HG03108 (cell line): ENCODE results near the gene CTNNA1.
"Not testable (repeated sequence)": the region's sequence is repeated elsewhere in the genome, so short reads cannot be mapped to it uniquely, and the experiment has no call there.

Experiments used
- ATAC-seq: cut with Tn5 transposase; IDR thresholded peaks from one replicate; pipeline ENCODE4 v1.9.1; 2021; ENCODE audit warnings: moderate library complexity; ENCODE audit not compliant: unreplicated experiment

The CTNNA1 gene

DNA sequence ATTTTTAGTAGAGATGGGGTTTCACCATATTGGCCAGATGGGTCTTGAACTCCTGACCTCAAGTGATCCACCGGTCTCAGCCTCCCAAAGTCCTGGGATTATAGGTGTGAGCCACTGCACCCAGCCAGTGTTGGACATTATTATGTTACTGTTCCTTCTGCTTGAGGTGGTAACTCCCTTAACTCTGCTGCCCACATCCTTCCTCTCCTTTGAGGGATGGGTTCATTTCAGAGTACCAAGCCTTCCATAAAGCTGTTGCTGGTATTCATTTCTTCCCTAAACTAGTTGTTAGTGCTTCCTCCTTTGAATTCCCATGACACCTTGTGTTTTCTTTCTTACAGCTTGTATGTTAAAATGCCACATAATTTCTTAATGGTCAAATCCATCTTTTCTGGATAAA, 54.0 kb downstream of the CTNNA1 start:
- ATAC-seq: no peak

DNA sequence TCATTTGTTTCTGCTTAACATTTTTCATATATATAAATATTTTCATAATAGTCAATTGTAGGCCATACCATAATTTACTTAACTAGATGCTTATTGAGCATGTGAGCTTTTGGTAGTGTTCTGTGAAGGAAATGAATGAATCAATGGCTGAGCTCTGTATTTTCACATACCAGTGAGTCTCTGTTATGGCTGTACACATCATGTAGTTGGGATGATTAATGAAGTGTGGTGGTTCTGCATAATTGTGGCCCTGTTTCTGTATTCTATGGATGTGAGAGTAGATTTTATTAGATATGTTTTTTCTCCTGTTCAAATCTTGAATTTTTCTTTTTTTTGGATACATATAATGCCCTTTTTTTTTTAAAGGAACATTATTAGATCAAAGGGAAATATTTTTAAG, 56.2 kb downstream of the CTNNA1 start:
- ATAC-seq: no peak

DNA sequence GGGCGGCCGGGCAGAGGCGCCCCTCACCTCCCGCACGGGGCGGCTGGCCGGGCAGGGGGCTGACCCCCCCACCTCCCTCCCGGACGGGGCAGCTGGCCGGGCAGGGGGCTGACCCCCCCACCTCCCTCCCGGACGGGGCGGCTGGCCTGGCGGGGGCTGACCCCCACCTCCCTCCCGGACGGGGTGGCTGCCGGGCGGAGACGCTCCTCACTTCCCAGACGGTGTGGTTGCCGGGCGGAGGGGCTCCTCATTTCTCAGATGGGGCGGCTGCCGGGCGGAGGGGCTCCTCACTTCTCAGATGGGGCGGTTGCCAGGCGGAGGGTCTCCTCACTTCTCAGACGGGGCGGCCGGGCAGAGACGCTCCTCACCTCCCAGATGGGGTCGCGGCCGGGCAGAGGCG, 57.6 kb downstream of the CTNNA1 start:
- not testable (repeated sequence) for ATAC-seq

DNA sequence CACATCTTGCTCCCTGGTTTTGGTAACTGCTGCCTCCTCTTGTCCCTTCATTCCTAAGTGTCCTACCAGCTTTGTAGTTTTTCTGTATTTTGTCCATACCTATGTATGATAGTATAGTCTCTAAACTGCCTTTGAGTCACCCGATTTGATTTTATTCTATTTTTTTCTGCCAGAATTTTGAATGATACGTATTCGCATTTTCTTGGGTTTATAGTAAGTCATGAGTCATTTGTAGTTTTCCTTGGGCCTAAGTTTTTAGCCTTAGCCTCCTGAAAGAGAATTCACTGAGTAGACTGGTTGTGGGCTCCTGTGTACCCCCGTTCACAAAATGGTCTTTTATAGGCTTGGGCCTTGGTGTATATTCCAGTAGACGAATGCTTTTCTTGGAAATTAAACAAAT, 62.3 kb downstream of the CTNNA1 start:
- no peak for ATAC-seq

DNA sequence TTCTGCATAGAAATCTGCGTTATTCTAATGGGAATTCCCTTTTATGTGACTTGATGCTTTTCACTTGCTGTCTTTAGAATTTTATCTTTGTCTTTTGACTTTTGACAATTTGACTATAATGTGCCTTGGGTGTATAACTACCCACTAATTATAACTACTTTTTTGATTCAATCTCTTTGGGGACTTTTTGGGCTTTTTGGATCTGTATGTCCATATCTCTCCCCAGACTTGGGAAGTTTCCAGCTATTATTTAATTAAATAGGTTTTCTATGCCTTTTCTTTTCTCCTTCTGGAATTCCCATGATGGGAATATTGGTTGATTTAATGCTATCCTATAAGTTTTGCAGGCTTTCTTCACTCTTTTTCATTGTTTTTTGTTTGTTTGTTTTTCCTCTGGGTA, 64.0 kb downstream of the CTNNA1 start:
- ATAC-seq: no peak

DNA sequence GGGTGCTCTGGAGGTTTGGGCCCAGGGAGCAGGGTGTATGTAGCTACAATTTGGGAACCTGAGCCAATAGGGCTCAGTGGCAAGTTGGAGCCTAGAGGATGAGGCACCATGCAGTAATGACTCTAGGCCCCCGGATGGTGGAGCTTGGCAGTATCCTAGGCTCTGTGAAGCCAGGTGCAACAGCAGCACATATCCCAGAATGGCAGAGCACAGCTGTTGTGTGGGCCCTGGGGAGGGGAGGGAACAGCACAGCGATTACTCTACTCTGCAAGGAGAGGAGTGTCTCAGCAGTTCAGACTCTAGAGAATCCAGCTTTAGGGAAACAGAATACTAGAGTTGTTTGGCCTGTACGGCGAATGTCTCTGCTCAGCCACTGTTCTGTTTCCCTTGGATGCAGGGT, 65.9 kb downstream of the CTNNA1 start:
- no peak for ATAC-seq

DNA sequence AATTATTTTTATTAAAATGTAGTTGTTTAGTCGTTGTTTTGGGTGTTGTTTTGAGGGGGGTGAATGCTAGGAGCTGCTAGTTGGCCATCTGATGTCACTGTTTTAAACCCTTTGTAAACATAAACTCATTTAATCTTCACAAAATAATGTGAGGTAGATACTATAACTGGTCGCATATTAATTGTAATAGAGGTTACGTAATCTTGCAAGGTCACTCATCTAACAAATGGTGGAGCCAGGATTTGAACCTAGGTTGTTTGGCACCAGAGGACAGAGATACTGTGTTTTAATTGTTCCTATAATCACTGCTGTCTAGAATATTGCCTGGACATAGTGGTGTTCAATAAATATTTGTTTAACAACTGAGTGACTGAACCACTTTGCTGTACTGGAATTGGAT, 67.5 kb downstream of the CTNNA1 start:
- ATAC-seq: no peak

DNA sequence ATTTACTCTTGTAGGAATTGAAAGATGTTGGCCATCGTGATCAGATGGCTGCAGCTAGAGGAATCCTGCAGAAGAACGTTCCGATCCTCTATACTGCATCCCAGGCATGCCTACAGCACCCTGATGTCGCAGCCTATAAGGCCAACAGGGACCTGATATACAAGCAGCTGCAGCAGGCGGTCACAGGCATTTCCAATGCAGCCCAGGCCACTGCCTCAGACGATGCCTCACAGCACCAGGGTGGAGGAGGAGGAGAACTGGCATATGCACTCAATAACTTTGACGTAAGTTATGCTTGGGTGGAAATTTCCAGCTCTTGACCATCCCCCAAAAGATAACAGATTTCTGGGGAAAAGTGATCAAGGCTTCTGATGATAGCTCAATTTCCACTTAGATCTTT, 71.3 kb downstream of the CTNNA1 start:
- no peak for ATAC-seq

DNA sequence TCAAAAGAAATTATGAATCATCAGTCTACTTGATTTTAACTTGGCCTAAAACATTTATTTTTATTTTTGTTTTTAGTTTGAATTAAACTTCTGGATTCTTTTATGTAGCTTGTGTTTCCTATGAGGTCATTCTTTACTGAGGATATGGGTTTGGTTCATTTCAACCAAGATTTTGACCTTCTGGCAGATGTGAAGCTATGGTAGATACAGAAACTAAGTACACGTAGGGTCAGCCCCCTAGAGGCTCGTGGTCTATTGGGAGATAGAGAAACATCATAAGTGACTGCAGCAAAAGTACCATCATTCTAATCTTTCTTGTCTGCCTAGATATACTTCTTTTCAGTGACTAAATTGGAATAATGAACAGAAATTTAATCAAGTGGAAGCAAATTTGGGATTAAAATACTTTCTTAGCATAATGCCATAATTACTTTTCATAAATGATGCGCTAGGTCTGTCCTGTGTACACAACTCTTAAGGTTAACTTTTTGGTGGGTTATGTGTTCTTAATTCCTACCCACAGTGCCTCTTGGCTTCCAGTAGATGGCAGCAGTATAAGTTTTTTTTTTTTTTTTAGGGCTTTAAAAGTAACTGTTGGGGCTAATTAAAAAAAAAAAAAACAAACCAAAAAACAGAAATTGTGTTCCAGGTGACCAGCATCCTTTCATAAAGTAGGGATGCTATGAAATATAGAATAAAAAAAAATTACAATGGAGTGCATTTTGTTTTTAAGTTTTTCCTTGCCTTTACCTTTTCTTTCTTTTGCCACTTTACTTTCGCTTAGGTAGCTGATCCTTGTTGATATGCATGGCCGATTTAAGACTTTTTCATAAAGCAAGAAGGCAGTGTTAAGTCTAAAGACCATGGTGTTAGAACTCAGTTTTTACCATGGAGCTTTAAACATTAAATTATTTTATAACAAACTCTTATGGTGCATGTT, 72.0 kb downstream of the CTNNA1 start:
- no peak for ATAC-seq

DNA sequence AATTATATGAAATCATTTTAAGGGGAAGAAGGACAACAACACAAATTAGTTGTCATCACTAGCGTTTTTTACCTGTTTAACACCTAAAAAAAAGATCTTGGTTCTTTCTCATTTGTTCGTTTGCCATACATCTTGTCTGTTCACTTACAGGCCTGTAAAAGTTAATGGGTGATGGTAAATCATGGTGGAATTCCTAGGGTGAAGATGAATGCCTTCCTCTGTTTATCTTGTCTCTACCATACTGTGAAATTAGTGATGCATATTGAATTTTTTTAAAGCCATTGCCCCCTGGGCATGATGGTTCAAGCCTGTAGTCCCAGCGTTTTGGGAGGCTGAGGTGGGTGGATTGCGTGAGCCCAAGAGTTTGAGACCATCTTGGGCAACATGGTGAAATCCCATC, 75.3 kb downstream of the CTNNA1 start:
- no peak for ATAC-seq

DNA sequence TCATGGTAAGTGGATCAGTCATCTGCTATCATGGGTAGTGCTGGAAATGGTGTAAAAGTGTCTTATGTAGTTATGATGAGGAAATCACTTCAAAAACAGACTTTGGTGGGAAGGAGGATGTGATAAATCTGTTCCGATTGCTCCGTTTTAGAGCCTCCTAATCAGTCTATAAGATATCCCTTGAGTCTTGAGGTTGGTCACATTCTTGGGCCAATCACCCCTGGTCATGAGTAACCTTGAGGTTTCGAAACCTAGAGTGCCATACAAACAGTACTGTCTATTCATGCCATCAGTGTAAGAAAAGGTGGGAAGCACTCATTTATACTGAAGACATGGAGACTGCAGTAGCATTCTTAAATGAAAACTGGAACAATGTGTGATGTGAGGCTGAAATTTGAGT, 76.1 kb downstream of the CTNNA1 start:
- no peak for ATAC-seq

DNA sequence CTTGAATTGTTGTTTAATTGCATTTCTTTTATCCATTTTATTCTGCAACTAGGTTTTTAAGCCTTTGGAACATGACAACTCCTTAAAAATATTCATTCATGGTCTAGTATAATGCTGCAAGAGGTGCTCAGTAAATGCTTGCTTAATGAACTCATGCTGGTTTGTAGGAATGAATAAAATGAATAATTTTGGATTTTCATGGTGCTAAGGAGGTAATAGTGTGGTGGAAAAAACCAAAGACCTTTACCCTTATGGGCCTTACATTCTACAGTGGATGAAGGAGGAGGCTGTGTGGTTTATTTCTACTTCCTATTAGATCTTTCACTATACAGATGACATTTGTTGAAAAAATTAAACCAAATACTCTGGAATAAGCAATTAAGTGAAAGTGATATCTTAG, 78.5 kb downstream of the CTNNA1 start:
- ATAC-seq: no peak

DNA sequence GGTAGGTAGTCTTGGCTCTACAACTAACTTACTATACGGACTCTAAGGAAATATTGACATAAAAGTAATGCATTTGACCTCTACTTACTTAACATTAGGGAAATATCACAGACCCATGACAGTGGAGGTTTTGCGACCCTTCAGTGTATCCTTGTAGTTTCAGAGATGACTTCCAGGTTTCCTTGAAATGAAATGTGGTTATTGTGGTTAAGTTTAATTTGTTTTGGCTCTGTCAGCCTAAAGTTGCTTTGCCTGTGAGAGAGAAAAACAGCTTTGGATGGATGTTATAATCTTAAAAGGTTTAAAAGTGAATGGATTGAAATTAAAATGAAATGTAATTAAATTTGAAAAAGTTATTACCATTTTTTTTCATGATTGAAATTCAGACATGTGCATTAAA, 79.0 kb downstream of the CTNNA1 start:
- ATAC-seq: no peak

DNA sequence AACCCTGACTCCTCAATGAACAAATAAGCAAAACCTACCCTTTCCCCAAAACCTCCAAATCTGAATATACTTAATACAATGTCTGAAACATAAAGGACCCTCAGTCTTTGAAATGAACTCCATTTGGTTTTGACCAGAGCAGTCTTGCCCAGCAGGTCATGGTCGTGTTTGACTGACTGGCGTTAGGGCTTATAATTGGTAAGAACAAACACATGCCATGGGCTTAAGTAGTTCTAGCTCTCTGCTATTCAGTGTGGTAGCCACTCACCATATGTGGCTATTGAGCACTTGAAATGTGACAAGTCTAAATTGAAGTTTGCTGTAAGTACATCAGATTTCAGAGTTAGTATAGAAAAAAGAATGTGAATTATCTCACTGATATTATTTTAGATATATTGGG, 79.9 kb downstream of the CTNNA1 start:
- ATAC-seq: no peak

DNA sequence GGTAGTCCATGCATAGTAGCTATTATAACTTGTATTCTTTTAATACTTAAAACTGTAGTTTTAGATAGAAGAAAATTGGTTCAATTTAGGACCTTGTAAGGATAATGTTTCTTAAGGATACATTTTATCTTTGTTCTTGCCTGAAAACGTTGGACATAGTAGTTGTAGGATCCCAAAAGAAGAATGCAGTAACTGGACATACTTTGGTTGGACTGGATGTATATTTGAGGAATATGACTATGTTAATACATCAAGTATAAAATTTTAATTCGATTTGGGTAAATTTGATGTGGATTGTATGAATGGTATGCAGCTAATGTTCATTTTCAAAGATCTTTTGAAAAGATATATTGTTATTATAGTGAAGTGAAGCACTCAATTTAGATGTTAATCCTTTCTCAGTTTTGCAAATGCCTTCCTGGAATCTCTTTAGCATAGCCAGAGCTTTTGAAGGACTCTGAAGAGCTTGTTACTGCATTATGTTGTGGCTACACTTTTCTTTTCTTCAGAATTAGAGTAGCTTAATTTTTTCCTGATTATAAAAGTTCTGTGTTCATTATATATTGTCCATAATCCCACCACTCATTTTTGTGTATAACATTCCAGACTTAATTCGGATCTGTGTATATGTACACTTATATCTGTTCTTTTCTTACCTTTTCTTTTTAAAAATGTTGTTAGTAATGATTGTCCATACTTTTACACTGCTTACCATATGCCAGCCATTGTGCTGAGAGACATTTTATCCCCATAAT, 80.7 kb downstream of the CTNNA1 start:
- ATAC-seq: no peak

DNA sequence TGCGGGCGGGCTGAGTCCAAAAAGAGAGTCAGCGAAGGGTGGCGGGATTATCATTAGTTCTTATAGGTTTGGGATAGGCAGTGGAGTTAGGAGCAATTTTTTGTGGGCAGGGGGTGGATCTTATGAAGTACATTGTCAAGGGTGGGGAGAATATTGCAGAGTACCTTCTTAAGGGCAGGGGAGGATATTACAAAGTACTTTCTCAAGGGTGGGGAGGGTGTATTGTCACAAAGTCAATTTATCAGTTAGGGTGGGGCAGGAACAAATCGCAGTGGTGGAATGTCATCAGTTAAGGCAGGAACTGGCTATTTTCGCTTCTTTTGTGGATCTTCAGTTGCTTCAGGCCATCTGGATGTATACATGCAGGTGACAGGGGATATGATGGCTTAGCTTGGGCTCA, 81.6 kb downstream of the CTNNA1 start:
- not testable (repeated sequence) for ATAC-seq

DNA sequence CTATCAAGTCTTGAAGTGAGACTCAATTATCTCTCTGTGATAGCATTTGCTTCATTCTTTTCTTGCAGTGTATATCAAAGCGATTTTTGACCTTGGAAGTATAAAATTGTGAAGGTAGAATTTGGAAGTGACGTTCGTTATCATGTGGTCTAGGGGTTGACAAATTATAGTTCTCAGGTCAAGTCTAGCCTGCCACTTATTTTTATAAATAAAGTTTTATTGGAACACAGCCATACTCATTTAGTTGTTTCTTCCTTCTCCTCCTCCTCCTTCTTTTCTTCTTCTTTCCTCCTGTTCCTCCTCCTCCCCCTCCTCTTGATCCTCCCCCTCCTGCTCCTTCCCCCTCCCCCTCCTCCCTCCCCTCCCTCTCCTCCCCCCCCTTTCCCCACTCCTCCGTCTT, 83.9 kb downstream of the CTNNA1 start:
- ATAC-seq: no peak

DNA sequence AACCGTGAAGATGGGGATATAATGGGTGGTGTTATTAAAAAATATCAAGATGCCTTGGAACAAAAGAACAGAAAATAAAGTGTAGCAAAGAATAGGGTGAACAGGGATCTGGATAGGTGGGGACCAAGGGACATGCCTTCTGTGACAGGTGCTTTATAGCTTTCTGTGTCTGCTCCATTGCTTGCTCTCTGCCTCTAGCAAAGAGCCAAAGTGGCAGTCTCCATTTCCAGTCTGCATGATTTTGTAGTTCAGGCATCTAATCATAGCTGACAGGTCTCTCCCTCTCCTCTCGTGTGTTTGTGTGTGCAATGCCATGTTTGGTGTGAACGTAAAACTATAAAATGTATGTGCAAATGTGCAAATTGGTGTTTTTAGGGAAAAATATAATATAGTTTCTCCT, 86.9 kb downstream of the CTNNA1 start:
- ATAC-seq: no peak

DNA sequence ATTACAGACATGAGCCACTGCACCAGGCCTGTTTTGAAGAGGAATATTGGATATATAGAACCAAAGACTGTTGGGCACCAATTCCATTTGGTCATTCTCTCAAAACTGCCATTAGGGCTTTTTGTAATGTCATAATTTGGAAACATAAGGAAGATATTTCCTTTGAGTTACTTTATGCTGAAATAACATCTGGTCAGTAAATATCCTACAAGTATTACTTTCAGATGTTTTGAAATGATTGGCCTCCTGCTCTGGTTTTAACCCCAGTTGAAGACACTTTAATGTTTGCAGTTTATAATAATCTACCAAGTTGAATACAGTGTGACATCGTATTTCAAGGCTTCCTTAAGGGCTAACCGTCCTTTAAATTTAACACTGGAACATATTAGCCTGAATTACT, 88.3 kb downstream of the CTNNA1 start:
- no peak for ATAC-seq

DNA sequence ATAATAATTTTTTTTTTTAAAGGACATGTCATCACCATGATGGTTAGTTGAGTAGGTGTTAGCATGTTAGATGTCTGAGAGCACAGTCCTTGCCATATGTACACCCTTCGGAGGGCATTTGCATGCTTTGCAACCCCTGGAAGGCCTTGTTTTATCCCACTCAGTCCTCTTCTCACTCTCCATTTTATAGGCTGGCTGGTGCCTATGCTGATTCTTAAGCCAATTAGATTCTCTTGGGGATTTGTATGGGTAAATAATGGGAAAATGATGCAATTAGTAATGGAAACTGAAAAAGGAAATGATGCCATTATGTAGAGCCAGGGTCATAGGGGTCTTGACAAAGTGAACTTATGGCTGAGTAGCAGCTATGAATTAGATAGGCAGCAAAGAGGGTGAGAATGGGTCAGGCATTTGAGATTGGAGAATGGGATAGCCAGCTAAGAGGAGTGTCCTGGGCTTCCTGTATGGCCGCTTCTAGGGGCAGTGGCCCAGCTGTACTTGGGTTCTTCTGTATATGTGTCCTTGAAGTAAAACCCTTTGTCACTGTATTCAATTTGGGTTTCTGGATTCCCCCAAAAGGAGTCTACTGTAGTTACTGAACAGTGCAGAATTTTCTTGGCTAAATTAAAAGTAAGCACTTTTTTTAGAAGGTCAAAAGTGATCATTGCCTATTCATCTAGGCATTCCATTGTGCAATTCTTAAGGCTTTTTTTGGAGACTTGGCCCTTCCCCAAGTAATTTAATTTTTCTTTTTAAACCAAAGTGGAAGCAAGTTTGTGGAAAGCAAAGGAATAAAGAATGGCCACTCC, 90.3 kb downstream of the CTNNA1 start:
- no peak for ATAC-seq

DNA sequence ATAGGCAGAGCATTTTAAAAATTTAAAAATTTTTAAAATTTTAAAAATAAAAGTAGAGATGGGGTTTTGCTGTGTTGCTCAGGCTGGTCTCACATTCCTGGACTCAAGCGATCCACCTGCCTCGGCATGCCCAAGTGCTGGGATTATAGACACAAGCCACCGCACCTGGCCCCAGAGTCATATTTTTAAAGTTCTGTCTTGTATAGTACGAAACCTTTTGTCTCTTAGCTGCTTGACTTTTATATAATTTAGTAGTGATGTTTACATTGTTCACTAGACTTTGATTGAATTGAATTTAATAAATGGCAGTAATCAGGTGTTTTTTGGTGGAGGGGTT, 90.9 kb downstream of the CTNNA1 start:
- no peak for ATAC-seq
